ENCODE measurements around the gene TRIAP1.

- peak; percentile 83 for TF ChIP-seq CTCF (IDR thresholded peaks at IDR 0.05)
- TF ChIP-seq ZFX (IDR thresholded peaks at IDR 0.05; ENCODE audit: borderline replicate concordance), result no peak
Measured at GRCh38 chr12:120439646-120440247, 6.4 kb downstream of the TRIAP1 start.

All from 22Rv1 (cell line).